ENCODE measurements around the gene SSPN.

SSPN gene

DNA sequence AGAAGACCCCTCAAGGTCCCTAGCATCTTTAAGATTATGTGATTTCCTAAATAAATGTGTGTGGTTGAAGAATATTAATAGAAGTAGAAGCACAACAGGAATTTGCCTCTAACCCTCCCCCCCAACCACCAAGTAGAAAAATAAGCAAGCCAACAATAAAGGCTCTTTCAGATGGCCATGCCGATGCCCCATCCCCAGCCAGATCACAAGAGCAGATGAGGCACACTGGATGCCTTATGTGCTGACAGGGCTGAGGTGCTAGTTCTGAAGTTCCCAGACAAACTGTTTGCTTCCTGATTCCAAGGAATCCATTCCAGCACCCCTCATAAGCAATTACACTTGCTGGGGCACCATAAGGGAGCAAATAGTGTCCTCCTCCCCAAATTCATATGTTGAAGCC is 90.0 kb downstream of the SSPN start:
- no peak for DNase-seq (ENCODE audit: low read depth in 2 of 2)

DNA sequence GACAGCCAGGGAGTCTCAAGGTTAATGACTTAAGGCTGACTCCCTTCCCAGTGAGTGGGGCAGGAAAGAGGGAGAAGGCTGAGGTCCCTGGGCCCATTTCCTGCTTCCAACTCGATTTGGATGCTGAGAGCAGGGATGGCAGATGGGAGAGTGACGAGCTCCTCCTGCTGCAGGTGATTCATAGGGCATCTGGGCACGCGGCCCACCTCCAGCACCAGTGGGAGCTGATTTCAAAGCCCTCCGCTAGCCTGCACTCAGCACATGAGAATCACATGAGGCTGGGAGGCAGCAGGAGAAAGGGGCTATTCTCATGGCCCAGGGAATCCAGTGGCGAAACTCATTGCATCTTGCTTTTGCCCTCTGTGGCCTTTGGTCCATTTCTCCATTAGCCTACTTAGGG is 90.8 kb downstream of the SSPN start:
- no peak for DNase-seq (ENCODE audit: low read depth in 2 of 2)

DNA sequence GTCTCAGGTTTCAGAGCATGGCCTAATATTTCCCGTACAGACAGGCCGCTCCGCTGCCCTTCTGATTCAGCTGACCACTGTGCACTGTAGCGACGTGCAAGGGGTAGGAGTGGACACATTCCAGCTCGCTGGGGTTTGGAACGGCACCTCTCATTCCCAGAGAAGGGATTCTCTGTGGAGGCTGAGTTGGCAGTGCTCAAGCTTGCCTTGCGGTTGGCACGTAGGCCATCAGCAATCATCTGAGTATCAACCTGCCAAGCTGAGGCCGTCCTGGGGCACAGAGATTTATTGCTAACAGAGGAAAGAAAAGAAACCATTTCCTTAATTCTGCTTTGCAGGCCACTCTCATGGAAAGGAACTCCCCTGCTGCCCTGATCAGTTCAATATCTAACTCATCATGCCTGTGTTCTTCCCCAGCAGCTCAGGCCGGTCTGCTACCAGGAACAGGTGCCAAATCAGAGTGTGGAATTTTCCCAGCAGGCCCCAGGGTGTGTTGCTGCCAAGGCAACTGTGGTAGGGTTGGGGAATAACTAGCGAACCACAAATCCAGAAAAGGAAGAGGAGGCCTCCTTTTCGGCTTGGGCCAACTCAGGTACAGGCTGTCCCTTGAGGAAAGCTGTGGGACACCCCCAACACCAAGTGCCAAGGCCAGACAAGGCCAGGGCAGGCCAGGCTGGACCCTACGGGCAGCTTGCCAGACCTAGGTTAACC is 92.5 kb downstream of the SSPN start:
- no peak for DNase-seq (ENCODE audit: low read depth in 2 of 2)

DNA sequence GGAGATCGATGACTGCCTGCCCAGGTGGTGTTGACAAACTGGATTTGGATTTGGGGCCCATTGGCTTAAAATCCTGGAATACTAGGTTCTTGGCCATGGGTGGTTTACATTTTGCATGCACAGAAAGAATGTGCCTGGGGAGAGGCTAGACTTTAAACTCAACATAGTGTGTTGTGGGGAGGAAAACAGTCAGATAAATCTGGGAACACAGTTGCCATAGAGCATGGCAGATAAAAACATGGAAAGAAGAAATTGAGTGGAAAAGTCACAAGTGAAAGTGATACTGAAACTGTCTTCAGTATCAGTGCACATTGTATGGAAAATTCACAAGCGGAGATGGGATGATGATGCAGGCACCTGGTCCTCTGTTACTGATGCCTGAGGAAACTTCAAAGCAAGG is 95.2 kb downstream of the SSPN start:
- no peak for DNase-seq (ENCODE audit: low read depth in 2 of 2)

DNA sequence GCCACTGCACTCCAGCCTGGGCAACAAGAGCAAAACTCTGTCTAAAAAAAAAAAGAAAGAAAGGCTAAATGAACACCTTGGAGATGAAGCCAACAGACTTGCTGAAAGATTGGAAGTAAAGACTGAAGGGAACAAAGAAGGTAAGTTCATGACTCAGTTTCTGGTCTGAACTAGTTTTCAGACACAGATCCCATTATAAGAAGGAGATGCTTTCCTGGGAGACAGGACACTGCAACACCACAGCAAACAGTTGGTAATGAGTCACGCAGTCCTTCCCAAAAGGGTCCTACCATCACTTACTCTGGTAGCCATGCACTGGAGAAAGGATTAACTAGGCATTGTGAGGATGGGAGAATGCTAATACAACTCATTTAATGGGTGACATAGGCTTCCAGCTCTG is 97.2 kb downstream of the SSPN start:
- no peak for DNase-seq (ENCODE audit: low read depth in 2 of 2)

DNA sequence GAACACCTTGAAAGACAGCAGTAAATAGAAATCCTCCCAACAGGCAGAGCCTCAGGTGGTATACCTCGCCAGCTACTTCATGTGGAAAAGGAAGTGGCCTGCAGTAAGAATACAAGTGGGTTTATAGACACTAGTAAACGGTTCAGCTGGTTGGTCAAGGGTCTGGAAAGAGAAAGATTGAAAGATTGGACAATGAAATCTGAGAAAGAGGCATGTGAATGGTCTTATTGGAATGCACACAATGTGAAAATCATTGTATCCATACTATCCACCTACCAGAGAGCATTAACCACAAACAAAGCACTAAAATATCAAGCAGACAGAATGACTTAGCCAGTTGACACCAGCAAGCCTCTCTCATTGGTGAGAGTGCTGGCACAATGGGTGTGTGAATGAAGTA is 98.2 kb downstream of the SSPN start:
- DNase-seq (ENCODE audit: low read depth in 2 of 2) = no peak

DNA sequence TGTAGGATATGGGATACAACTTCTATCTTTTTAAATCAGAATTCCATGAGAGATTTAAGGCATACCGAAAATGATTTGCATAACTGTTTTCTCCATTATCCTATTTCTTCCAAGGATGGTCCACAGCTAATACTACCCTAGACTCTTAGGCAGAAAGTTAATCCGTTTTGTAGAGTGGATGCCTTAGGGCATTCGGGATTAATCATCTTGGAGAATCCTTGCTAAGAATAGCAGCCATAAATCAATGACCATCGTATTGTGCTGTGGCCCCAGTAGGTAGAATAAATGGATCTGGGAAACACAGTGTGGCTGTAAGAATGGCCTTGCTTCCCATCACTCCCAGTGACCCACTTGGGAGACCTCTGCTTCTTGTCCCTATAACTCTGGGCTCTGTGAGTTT is 99.6 kb downstream of the SSPN start:
- no peak for DNase-seq (ENCODE audit: low read depth in 2 of 2)

DNA sequence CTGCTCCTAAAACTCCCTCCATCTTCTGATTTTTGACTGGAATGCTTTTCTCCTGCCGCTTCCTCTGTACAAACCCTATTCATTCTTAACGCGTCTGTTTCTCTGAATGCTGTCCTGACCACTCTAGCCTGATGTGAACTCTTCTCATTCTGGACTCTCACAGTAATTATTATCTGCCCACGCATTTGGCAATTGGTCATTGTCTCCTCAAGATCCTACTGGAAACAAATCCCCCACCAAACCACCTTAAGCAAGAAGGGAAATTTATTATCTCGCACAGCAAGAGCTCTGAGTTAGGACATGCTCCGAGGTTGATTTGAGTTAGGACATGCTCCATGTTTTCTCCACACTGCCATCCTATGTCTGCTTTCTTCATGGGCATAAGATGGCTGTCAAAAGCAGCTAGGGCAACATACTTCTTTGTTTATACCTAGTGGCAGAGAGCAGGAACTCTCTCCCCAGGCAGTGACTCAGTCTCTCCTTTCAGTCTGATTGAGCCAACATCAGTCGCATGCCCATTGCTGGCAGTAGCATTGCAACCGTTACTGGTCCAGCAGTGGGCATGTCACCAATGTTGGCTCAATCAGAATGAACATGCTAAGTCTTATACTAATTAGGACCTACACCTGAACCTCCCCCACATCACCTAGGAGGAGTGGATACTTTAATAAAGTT is 102.2 kb downstream of the SSPN start:
- no peak for DNase-seq (ENCODE audit: low read depth in 2 of 2)

DNA sequence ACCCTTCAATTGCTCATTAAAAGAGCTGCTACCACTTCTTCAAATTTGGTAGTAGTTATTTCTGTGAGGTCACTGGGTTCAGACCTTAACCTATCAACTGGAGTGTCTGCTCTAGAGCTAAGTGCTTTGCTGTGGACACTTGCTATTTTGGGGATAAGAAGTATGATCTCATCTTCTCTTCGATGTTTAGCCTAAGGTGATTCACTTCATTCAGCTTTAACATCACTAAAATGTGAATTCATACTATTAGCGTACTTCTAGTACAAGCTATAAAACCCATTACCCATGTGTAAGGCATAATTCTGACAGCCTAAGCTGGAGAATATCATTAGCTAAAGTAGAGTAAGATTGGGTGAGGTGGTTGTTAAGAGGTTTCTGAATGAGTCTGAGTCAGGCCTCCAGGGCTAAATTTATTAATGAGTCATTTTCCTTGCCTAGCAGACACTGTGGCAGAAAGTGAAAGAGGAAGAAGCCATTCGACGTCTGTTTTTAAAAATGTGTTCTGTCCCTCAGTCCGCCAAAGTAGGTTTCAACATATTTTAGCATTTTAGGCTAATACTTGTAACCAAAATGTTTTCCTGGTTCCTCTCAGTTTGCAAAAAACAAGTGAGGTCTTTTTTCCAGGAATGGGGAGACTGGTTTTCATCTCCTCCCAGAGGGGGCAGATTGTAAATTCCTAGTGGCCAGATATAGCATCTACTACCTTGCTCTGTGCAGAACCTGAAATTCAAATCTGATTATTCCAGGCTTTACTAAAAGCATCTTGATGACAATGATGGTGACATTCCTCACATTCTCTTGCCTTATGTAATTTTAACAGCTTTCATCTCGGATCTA is 103.6 kb downstream of the SSPN start:
- DNase-seq (ENCODE audit: low read depth in 2 of 2) = no peak

DNA sequence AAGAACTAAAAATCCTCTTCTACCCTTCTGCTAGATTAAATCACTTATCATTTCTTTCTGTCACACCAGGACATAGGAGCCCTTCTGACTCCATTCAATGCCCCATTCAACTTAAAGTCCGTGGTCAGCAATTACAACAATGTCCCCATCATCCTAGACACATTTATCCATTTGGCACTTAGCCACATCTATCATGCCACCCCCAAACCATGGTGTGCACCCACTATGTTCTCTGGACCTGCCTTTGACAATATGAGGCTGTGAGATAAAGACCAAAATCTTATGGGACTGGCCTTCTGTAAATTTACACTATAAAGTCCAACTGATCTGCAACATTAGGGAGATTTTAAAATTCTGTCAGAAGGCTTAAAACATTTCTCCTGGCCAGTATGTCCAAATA is 104.4 kb downstream of the SSPN start:
- DNase-seq (ENCODE audit: low read depth in 2 of 2) = no peak
